Loucy (cell line): ENCODE results near the gene KDM4C.

Experiments used
- EZH2phosphoT487 ChIP-seq: fragments of 200-600 bp; IDR thresholded peaks from 2 replicates; pipeline ENCODE4 v1.6.1; 2018; ENCODE audit warnings: antibody characterized with exemption, mild to moderate bottlenecking, moderate library complexity, borderline replicate concordance
- TF ChIP-seq, protein P1 (sequence below): fragments of 200-600 bp; sonication (generic); conservative IDR thresholded peaks from 2 replicates; pipeline ENCODE4 v1.5.1; 2014; ENCODE audit warnings: mild to moderate bottlenecking, antibody characterized with exemption, low read length

GRCh38 chr9:6783753-6784152 is 26.0 kb downstream of the KDM4C start:
- TF ChIP-seq, protein P1, sequence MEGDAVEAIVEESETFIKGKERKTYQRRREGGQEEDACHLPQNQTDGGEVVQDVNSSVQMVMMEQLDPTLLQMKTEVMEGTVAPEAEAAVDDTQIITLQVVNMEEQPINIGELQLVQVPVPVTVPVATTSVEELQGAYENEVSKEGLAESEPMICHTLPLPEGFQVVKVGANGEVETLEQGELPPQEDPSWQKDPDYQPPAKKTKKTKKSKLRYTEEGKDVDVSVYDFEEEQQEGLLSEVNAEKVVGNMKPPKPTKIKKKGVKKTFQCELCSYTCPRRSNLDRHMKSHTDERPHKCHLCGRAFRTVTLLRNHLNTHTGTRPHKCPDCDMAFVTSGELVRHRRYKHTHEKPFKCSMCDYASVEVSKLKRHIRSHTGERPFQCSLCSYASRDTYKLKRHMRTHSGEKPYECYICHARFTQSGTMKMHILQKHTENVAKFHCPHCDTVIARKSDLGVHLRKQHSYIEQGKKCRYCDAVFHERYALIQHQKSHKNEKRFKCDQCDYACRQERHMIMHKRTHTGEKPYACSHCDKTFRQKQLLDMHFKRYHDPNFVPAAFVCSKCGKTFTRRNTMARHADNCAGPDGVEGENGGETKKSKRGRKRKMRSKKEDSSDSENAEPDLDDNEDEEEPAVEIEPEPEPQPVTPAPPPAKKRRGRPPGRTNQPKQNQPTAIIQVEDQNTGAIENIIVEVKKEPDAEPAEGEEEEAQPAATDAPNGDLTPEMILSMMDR, result no peak
- no peak for TF ChIP-seq EZH2phosphoT487
